H1 (cell line): Measurements from ENCODE around the gene SPATA25. TPM values are rescaled to one million over a fixed set of nuclear protein-coding genes. Genes with fewer than 3 reads are reported as not detected.

ENCODE experiments used
- CTCF ChIA-PET: fragments of 300-600 bp; sonication (Branson Sonifier 250); formaldehyde crosslinking; loops from one replicate; lab custom pipeline; 2021; ENCODE audit not compliant: partially characterized antibody; lab: Charles Lee
- POLR2A ChIA-PET: fragments of 300-600 bp; sonication (Branson Sonifier 250); formaldehyde crosslinking; loops from one replicate; lab custom pipeline; 2021; ENCODE audit warnings: inconsistent platforms; ENCODE audit not compliant: partially characterized antibody; lab: Charles Lee
- DNase-seq, 2 experiments: peaks; one replicate each; pipeline versions ENCODE4 v3.0.0 to v3.0.0-alpha.2; 2010 to 2022; ENCODE audit warnings: low spot score in 2 of 2, low read depth in 1 of 2, mixed read lengths in 1 of 2
- FAIRE-seq: peaks from 2 replicates; lab custom pipeline; 2011; peaks lifted over from hg19 to GRCh38; lab: Jason Lieb, UNC
- H2AFZ ChIP-seq: 2 replicates; pipeline ENCODE4 v1.8.1; 2012; ENCODE audit warnings: low read length, inconsistent platforms
- H2AK5ac ChIP-seq: 2 replicates; pipeline ENCODE4 v1.6.1; 2013; ENCODE audit warnings: low read depth, low read length
- H2BK120ac ChIP-seq: replicated peaks from 2 replicates; pipeline ENCODE3; 2013; ENCODE audit warnings: low read depth, low read length, inconsistent platforms
- H2BK12ac ChIP-seq: 2 replicates; pipeline ENCODE4 v1.6.1; 2013; ENCODE audit warnings: low read depth, low read length
- H2BK15ac ChIP-seq: 2 replicates; pipeline ENCODE4 v1.6.1; 2013; ENCODE audit warnings: low read length
- H2BK20ac ChIP-seq: 2 replicates; pipeline ENCODE4 v1.6.1; 2013; ENCODE audit warnings: low read length
- H2BK5ac ChIP-seq: 2 replicates; pipeline ENCODE4 v1.6.1; 2013; ENCODE audit warnings: low read depth, low read length
- H3K14ac ChIP-seq: 2 replicates; pipeline ENCODE4 v1.6.1; 2013; ENCODE audit warnings: inconsistent platforms; ENCODE audit not compliant: insufficient read length
- H3K18ac ChIP-seq: 2 replicates; pipeline ENCODE4 v1.6.1; 2013; ENCODE audit warnings: low read length; ENCODE audit errors: extremely low read depth
- H3K23ac ChIP-seq: 2 replicates; pipeline ENCODE4 v1.6.1; 2013; ENCODE audit warnings: inconsistent platforms; ENCODE audit not compliant: insufficient read length
- H3K23me2 ChIP-seq: 2 replicates; pipeline ENCODE4 v1.6.1; 2013; ENCODE audit warnings: low read depth, low read length
- H3K27ac ChIP-seq: 2 replicates; pipeline ENCODE4 v1.6.1; 2011; ENCODE audit warnings: low read depth, low read length, inconsistent platforms
- H3K27me3 ChIP-seq, 4 experiments: replicated peaks in 1 of 4; 1 replicate in 1 of 4; 2 replicates in 3 of 4; pipeline versions ENCODE4 v1.6.1 to v1.8.1; 2011 to 2013; ENCODE audit warnings: low read length in 3 of 4, mild to moderate bottlenecking in 3 of 4, inconsistent platforms in 2 of 4, mixed read lengths in 2 of 4, moderate library complexity in 1 of 4; ENCODE audit not compliant: control insufficient read depth in 3 of 4, insufficient read depth in 3 of 4; ENCODE audit errors: extremely low read depth in 1 of 4
- H3K36me3 ChIP-seq, 4 experiments: 2 replicates each; pipeline versions ENCODE4 v1.6.1 to v1.8.1; 2011 to 2013; ENCODE audit warnings: mild to moderate bottlenecking in 4 of 4, low read length in 3 of 4, moderate library complexity in 2 of 4, control low read depth in 1 of 4, inconsistent platforms in 1 of 4; ENCODE audit not compliant: insufficient read depth in 4 of 4, control insufficient read depth in 2 of 4
- H3K4ac ChIP-seq: replicated peaks from 2 replicates; pipeline ENCODE3; 2013; ENCODE audit warnings: low read length, low read depth, mixed read lengths, inconsistent platforms; ENCODE audit not compliant: insufficient read length
- H3K4me1 ChIP-seq, 4 experiments: replicated peaks in 1 of 4; 1 replicate in 1 of 4; 2 replicates in 3 of 4; pipeline versions ENCODE4 v1.6.1 to v1.8.1; 2011 to 2013; ENCODE audit warnings: low read length in 3 of 4, inconsistent platforms in 2 of 4, mixed read lengths in 1 of 4; ENCODE audit not compliant: insufficient read depth in 4 of 4, control insufficient read depth in 3 of 4
- H3K4me2 ChIP-seq, 2 experiments: 2 replicates each; pipeline versions ENCODE4 v1.6.1 to v1.8.1; 2011 to 2013; ENCODE audit warnings: low read depth in 2 of 2, low read length in 2 of 2, control low read depth in 1 of 2, inconsistent platforms in 1 of 2, mild to moderate bottlenecking in 1 of 2; ENCODE audit not compliant: insufficient read depth in 1 of 2
- H3K4me3 ChIP-seq, 4 experiments: fragments of 200-600, 300-600 bp in 1 of 4; sonication (generic), shearing (Covaris generic), sonication (Bioruptor Twin) in 1 of 4; 2 replicates each; pipeline versions ENCODE4 v1.5.1 to v1.8.1; 2011 to 2016; ENCODE audit warnings: low read length in 4 of 4, low read depth in 3 of 4, control low read depth in 2 of 4, inconsistent platforms in 2 of 4, mild to moderate bottlenecking in 2 of 4, mixed read lengths in 1 of 4, moderate library complexity in 1 of 4; ENCODE audit not compliant: insufficient read depth in 2 of 4; ENCODE audit errors: extremely low read depth in 1 of 4
- H3K56ac ChIP-seq: replicated peaks from 2 replicates; pipeline ENCODE3; 2013; ENCODE audit warnings: low read depth, mild to moderate bottlenecking, mixed read lengths, low read length, inconsistent platforms; ENCODE audit not compliant: insufficient read length
- H3K79me1 ChIP-seq: 2 replicates; pipeline ENCODE4 v1.6.1; 2013; ENCODE audit warnings: low read depth, low read length, control low read depth
- H3K79me2 ChIP-seq, 2 experiments: 2 replicates each; pipeline versions ENCODE4 v1.6.1 to v1.8.1; 2012 to 2013; ENCODE audit warnings: low read length in 2 of 2, mild to moderate bottlenecking in 2 of 2, inconsistent platforms in 1 of 2; ENCODE audit not compliant: insufficient read depth in 2 of 2, control insufficient read depth in 1 of 2
- H3K9ac ChIP-seq, 4 experiments: replicated peaks in 1 of 4; 1 replicate in 1 of 4; 2 replicates in 3 of 4; pipeline versions ENCODE4 v1.6.1 to v1.8.1; 2011 to 2013; ENCODE audit warnings: low read depth in 3 of 4, low read length in 3 of 4, control low read depth in 2 of 4, mild to moderate bottlenecking in 2 of 4, moderate library complexity in 2 of 4, inconsistent platforms in 1 of 4; ENCODE audit errors: extremely low read depth in 1 of 4
- H3K9me3 ChIP-seq, 2 experiments: 2 replicates each; pipeline versions ENCODE4 v1.6.1 to v1.8.1; 2012 to 2013; ENCODE audit warnings: mild to moderate bottlenecking in 2 of 2, moderate library complexity in 2 of 2, control low read depth in 1 of 2, inconsistent platforms in 1 of 2, low read depth in 1 of 2, low read length in 1 of 2, mixed read lengths in 1 of 2; ENCODE audit not compliant: insufficient read depth in 2 of 2
- H4K20me1 ChIP-seq, 2 experiments: replicated peaks in 1 of 2; 2 replicates each; pipeline versions ENCODE3 to v1.8.1; 2011 to 2013; ENCODE audit warnings: inconsistent platforms in 2 of 2, low read length in 2 of 2, mild to moderate bottlenecking in 1 of 2; ENCODE audit not compliant: insufficient read depth in 2 of 2, control insufficient read depth in 1 of 2
- H4K5ac ChIP-seq: 2 replicates; pipeline ENCODE4 v1.6.1; 2013; ENCODE audit warnings: low read length, low read depth, mixed read lengths, inconsistent platforms; ENCODE audit not compliant: insufficient read length
- H4K8ac ChIP-seq: 2 replicates; pipeline ENCODE4 v1.8.0; 2013; ENCODE audit warnings: mild to moderate bottlenecking, moderate library complexity, low read length, inconsistent platforms; ENCODE audit not compliant: insufficient read depth; ENCODE audit errors: extremely low read depth
- H4K91ac ChIP-seq: replicated peaks from 2 replicates; pipeline ENCODE3; 2013; ENCODE audit warnings: low read length, mixed read lengths, inconsistent platforms; ENCODE audit not compliant: insufficient read length
- ASH2L ChIP-seq: fragments of 200-600, 300-600 bp; sonication (generic); IDR thresholded peaks from one replicate; pipeline ENCODE4 v1.7.1; 2017; ENCODE audit warnings: low read length
- BRCA1 ChIP-seq: IDR thresholded peaks from 2 replicates; pipeline ENCODE4 v1.6.1; 2012; ENCODE audit warnings: low read depth, low read length, improper control_type of control experiment
- CREB1 ChIP-seq: IDR thresholded peaks from 2 replicates; pipeline ENCODE4 v1.6.1; 2012; ENCODE audit warnings: inconsistent platforms
- FOSL1 ChIP-seq: IDR thresholded peaks from 2 replicates; pipeline ENCODE4 v1.6.1; 2011; ENCODE audit warnings: mild to moderate bottlenecking, low read depth, low read length, moderate library complexity; ENCODE audit not compliant: insufficient read depth
- KDM1A ChIP-seq: fragments of 200-600, 300-600 bp; sonication (generic); IDR thresholded peaks from 2 replicates; pipeline ENCODE4 v1.7.1; 2016; ENCODE audit warnings: mild to moderate bottlenecking, low read length, borderline replicate concordance
- MAFK ChIP-seq: IDR thresholded peaks from 2 replicates; pipeline ENCODE4 v1.6.1; 2012; ENCODE audit warnings: low read depth, mild to moderate bottlenecking, improper control_type of control experiment, low read length
- NANOG ChIP-seq: IDR thresholded peaks from 2 replicates; pipeline ENCODE4 v1.6.1; 2011; ENCODE audit warnings: low read length, low read depth, mild to moderate bottlenecking, inconsistent platforms; ENCODE audit not compliant: insufficient read depth, poor library complexity, severe bottlenecking
- NRF1 ChIP-seq: IDR thresholded peaks from 2 replicates; pipeline ENCODE4 v1.6.1; 2011; ENCODE audit warnings: mild to moderate bottlenecking, low read depth, low read length, improper control_type of control experiment
- PHF8 ChIP-seq: fragments of 200-600 bp; sonication (generic); conservative IDR thresholded peaks from 2 replicates; pipeline ENCODE4 v1.7.1; 2012; ENCODE audit warnings: low read depth, mild to moderate bottlenecking, inconsistent platforms, low read length, moderate library complexity
- POU5F1 ChIP-seq: IDR thresholded peaks from 2 replicates; pipeline ENCODE4 v1.6.1; 2011; ENCODE audit warnings: low read depth, mild to moderate bottlenecking, low read length, moderate library complexity
- RFX5 ChIP-seq: IDR thresholded peaks from 2 replicates; pipeline ENCODE4 v1.6.1; 2011; ENCODE audit warnings: low read depth, low read length, improper control_type of control experiment, borderline replicate concordance
- SRF ChIP-seq: IDR thresholded peaks from 2 replicates; pipeline ENCODE4 v1.6.1; 2011; ENCODE audit warnings: mild to moderate bottlenecking, low read depth, low read length, moderate library complexity
- WGBS, 2 experiments: shearing (Covaris generic) in 1 of 2; methylation state at CpG; one replicate each; pipeline versions ENCODE4 v1.1.6 to v1.1.7; 2013 to 2015; ENCODE audit warnings: low lambda C conversion rate in 2 of 2, mixed read lengths in 2 of 2, inconsistent platforms in 1 of 2, low coverage in 1 of 2, missing lambda C conversion rate in 1 of 2; ENCODE audit not compliant: insufficient replicate concordance in 2 of 2, insufficient coverage in 1 of 2, insufficient read length in 1 of 2; ENCODE audit errors: extremely low coverage in 1 of 2, missing lambda C conversion rate in 1 of 2; 5-methylcytosine and 5-hydroxymethylcytosine counted together
- polyA plus RNA-seq, 7 experiments: library from polyadenylated mRNA; depleted of rRNA in 3 of 7; stranded (reverse) in 5 of 7; unstranded in 2 of 7; fragments of >200 nt in 5 of 7; fragments of 200-250 nt in 2 of 7; gene quantifications; 1 replicate in 5 of 7; 2 replicates in 1 of 7; 4 replicates in 1 of 7; pipeline versions ENCODE4 v1.2.1 to v1.2.3, GENCODE V29; 2011 to 2013; ENCODE audit warnings: missing spikeins in 2 of 7, mixed read lengths in 2 of 7
- total RNA-seq: library from RNA; stranded (reverse); fragmentation: NEBNext Ultra II Directional; extraction: Animal tissue kit (Norgen Biotek cat#: 25700); gene quantifications from 2 replicates; pipeline ENCODE4 v1.2.1, GENCODE V29; 2021

The SPATA25 gene
- total and polyA plus RNA-seq, 2 of the 8 experiments (the other 6 are each of a cell fraction or from before 2014, with no cell fraction given) = 2.0 to 3.0 TPM

GRCh38 chr20:45841407-45842129, 45.9 kb downstream of the SPATA25 start:
- H3K9ac ChIP-seq = no peak overlapping the region
- H3K4me2 ChIP-seq = no peak overlapping the region
- ChIA-PET POLR2A (interaction anchor here (0.7 to 13.8 kb wide), 19 partner anchors 8 to 128 kb away, joined by 3 to 178 read pairs (median 3); partner anchors contain the start of genes ACOT8, PCIF1, SNX21 and ZSWIM3), CTCF (interaction anchor here (0.7 to 3.1 kb wide), 10 partner anchors 11 to 121 kb away, joined by 3 to 8 read pairs (median 4); partner anchors contain the start of gene ZSWIM1)
- H4K5ac ChIP-seq = no peak overlapping the region
- DNase-seq = no peak
- no peak overlapping the region for H2BK15ac ChIP-seq
- 97% methylated on average over 10 of the region's 10 CpGs; no CpG with 5 or more reads in 1 of the 2 experiments for WGBS, 2 experiments
- H4K8ac ChIP-seq = no peak overlapping the region
- no peaks in the 10 kb centered on the region for H3K79me2 ChIP-seq
- no peak overlapping the region for H3K27ac ChIP-seq
- no peak overlapping the region for H2AK5ac ChIP-seq
- H3K4me3 ChIP-seq = no peak overlapping the region
- H4K91ac ChIP-seq = no peak overlapping the region
- H3K23me2 ChIP-seq = no peaks in the 10 kb centered on the region
- no peak overlapping the region for H2BK120ac ChIP-seq
- no peak overlapping the region for H3K14ac ChIP-seq
- H2BK20ac ChIP-seq = no peak overlapping the region
- H3K36me3 ChIP-seq = peaks cover 15 to 53% (median 28%) of the 10 kb centered on the region in 4 experiments
- H3K79me1 ChIP-seq = peaks cover 3% of the 10 kb centered on the region; the same call in 1 of the 2 replicates
- peaks cover 0 to under 1% of the 10 kb centered on the region in 2 experiments for H4K20me1 ChIP-seq
- no peaks in the 10 kb centered on the region for H3K4me1 ChIP-seq
- no peak overlapping the region for H2BK12ac ChIP-seq
- no peaks in the 10 kb centered on the region for H3K27me3 ChIP-seq
- no peak overlapping the region for H3K4ac ChIP-seq
- H3K56ac ChIP-seq = no peak overlapping the region
- no peak overlapping the region for H3K18ac ChIP-seq
- no peaks in the 10 kb centered on the region for H3K9me3 ChIP-seq
- no peak overlapping the region for H2AFZ ChIP-seq
- TF ChIP-seq RFX5 (no peak), SRF (no peak), CREB1 (no peak), NRF1 (no peak), NANOG (no peak), ASH2L (no peak), BRCA1 (no peak), FOSL1 (no peak), PHF8 (no peak), MAFK (no peak), POU5F1 (no peak), KDM1A (no peak)
- H3K23ac ChIP-seq = no peak overlapping the region
- no peak overlapping the region for H2BK5ac ChIP-seq
- no peak for FAIRE-seq
